ENCODE data around the gene PLEKHG5. TPM values are rescaled to one million over a fixed set of nuclear protein-coding genes. Genes with fewer than 3 reads are reported as not detected.

Gene PLEKHG5
- total and polyA plus RNA-seq, 9 donors = 7.6 to 14.5 (median 12.1) TPM

- peaks cover 77% of the 10 kb centered on the region for H3K27me3 ChIP-seq (ENCODE audit: control insufficient read depth, insufficient read depth, low read length)
- peaks cover 10% of the 10 kb centered on the region for H3K4me1 ChIP-seq (ENCODE audit: control insufficient read depth, insufficient read depth, low read length)
- no peak overlapping the region for H3K27ac ChIP-seq (ENCODE audit: low read length)
- H3K36me3 ChIP-seq (ENCODE audit: control insufficient read depth, insufficient read depth, low read length) = no peaks in the 10 kb centered on the region
- WGBS (ENCODE audit: insufficient coverage) = 85% methylated on average over 8 of the region's 9 CpGs
- no peak overlapping the region for H3K4me3 ChIP-seq (ENCODE audit: low read length)
- no peaks in the 10 kb centered on the region for H3K9me3 ChIP-seq (replicated peaks; ENCODE audit: control insufficient read depth, low read depth, low read length)
- DNase-seq = no peak
These were observed 65.0 kb downstream of the PLEKHG5 start for GRCh38 chr1:6426277-6426971.

- WGBS (ENCODE audit: insufficient coverage) = 58% methylated on average over 6 of the region's 6 CpGs
These were observed 65.8 kb downstream of the PLEKHG5 start for GRCh38 chr1:6425658-6426057.

GRCh38 chr1:6424619-6425593 lies 66.6 kb downstream of the PLEKHG5 start, which contains the start of gene ESPN:
Gene ESPN, plus strand, starts transcription at chr1:6424776. Its CDS starts 180 bp downstream, at chr1:6424956.
- DNase-seq = no peak
- no peak within 1 kb of the TSS for H3K4me3 ChIP-seq (ENCODE audit: low read length)
- peaks cover 79% of the 10 kb centered on the region for H3K27me3 ChIP-seq (ENCODE audit: control insufficient read depth, insufficient read depth, low read length)

More at GRCh38 chr1:6425658-6426057, 65.8 kb downstream of the PLEKHG5 start:
- peaks cover 14% of the 10 kb centered on the region for H3K4me1 ChIP-seq (ENCODE audit: control insufficient read depth, insufficient read depth, low read length)
- no peak overlapping the region for H3K27ac ChIP-seq (ENCODE audit: low read length)
- no peaks in the 10 kb centered on the region for H3K36me3 ChIP-seq (ENCODE audit: control insufficient read depth, insufficient read depth, low read length)
- H3K9me3 ChIP-seq (replicated peaks; ENCODE audit: control insufficient read depth, low read depth, low read length) = no peaks in the 10 kb centered on the region
- DNase-seq = no peak
- no peak overlapping the region for H3K4me3 ChIP-seq (ENCODE audit: low read length)
- H3K27me3 ChIP-seq (ENCODE audit: control insufficient read depth, insufficient read depth, low read length) = peaks cover 79% of the 10 kb centered on the region

GRCh38 chr1:6424000-6424565 lies 67.4 kb downstream of the PLEKHG5 start:
- WGBS (ENCODE audit: insufficient coverage) = 4% methylated on average over 34 of the region's 35 CpGs
- H3K36me3 ChIP-seq (ENCODE audit: control insufficient read depth, insufficient read depth, low read length) = no peaks in the 10 kb centered on the region

More at GRCh38 chr1:6424619-6425593, 66.6 kb downstream of the PLEKHG5 start, which contains the start of gene ESPN:
- Histone ChIP-seq H3K4me1 (ENCODE audit: control insufficient read depth, insufficient read depth, low read length) (peaks cover 22% of the 10 kb centered on the region), H3K9me3 (replicated peaks; ENCODE audit: control insufficient read depth, low read depth, low read length) (no peaks in the 10 kb centered on the region), H3K27ac (ENCODE audit: low read length) (no peak within 1 kb of the TSS), H3K36me3 (ENCODE audit: control insufficient read depth, insufficient read depth, low read length) (no peaks in the 10 kb centered on the region)
- 4% methylated on average over 98 of the region's 99 CpGs for WGBS (ENCODE audit: insufficient coverage)

GRCh38 chr1:6423321-6423999 lies 68.0 kb downstream of the PLEKHG5 start:
- no peak overlapping the region for H3K27ac ChIP-seq (ENCODE audit: low read length)
- no peaks in the 10 kb centered on the region for H3K36me3 ChIP-seq (ENCODE audit: control insufficient read depth, insufficient read depth, low read length)
- 7% methylated on average over 20 of the region's 24 CpGs for WGBS (ENCODE audit: insufficient coverage)
- H3K4me3 ChIP-seq (ENCODE audit: low read length) = no peak overlapping the region
- peaks cover 22% of the 10 kb centered on the region for H3K4me1 ChIP-seq (ENCODE audit: control insufficient read depth, insufficient read depth, low read length)
- H3K27me3 ChIP-seq (ENCODE audit: control insufficient read depth, insufficient read depth, low read length) = peaks cover 85% of the 10 kb centered on the region
- no peak for DNase-seq
- no peaks in the 10 kb centered on the region for H3K9me3 ChIP-seq (replicated peaks; ENCODE audit: control insufficient read depth, low read depth, low read length)

More at GRCh38 chr1:6424000-6424565, 67.4 kb downstream of the PLEKHG5 start:
- H3K4me3 ChIP-seq (ENCODE audit: low read length) = no peak overlapping the region
- DNase-seq = no peak
- peaks cover 81% of the 10 kb centered on the region for H3K27me3 ChIP-seq (ENCODE audit: control insufficient read depth, insufficient read depth, low read length)
- H3K4me1 ChIP-seq (ENCODE audit: control insufficient read depth, insufficient read depth, low read length) = peaks cover 22% of the 10 kb centered on the region
- H3K27ac ChIP-seq (ENCODE audit: low read length) = no peak overlapping the region
- no peaks in the 10 kb centered on the region for H3K9me3 ChIP-seq (replicated peaks; ENCODE audit: control insufficient read depth, low read depth, low read length)

- no peak overlapping the region for H3K27ac ChIP-seq (ENCODE audit: low read length)
- DNase-seq = no peak
- no peaks in the 10 kb centered on the region for H3K9me3 ChIP-seq (replicated peaks; ENCODE audit: control insufficient read depth, low read depth, low read length)
- peaks cover 22% of the 10 kb centered on the region for H3K4me1 ChIP-seq (ENCODE audit: control insufficient read depth, insufficient read depth, low read length)
- no peak overlapping the region for H3K4me3 ChIP-seq (ENCODE audit: low read length)
- 20% methylated on average over 1 of the region's 4 CpGs for WGBS (ENCODE audit: insufficient coverage)
- H3K36me3 ChIP-seq (ENCODE audit: control insufficient read depth, insufficient read depth, low read length) = no peaks in the 10 kb centered on the region
- peaks cover 92% of the 10 kb centered on the region for H3K27me3 ChIP-seq (ENCODE audit: control insufficient read depth, insufficient read depth, low read length)
These were observed 70.2 kb downstream of the PLEKHG5 start for GRCh38 chr1:6421266-6421665.

GRCh38 chr1:6420454-6421042 lies 70.9 kb downstream of the PLEKHG5 start:
- 5% methylated on average over 42 of the region's 44 CpGs for WGBS (ENCODE audit: insufficient coverage)
- Histone ChIP-seq H3K36me3 (ENCODE audit: control insufficient read depth, insufficient read depth, low read length) (no peaks in the 10 kb centered on the region), H3K9me3 (replicated peaks; ENCODE audit: control insufficient read depth, low read depth, low read length) (no peaks in the 10 kb centered on the region), H3K27ac (ENCODE audit: low read length) (no peak overlapping the region), H3K4me1 (ENCODE audit: control insufficient read depth, insufficient read depth, low read length) (peaks cover 22% of the 10 kb centered on the region), H3K27me3 (ENCODE audit: control insufficient read depth, insufficient read depth, low read length) (peaks cover 92% of the 10 kb centered on the region), H3K4me3 (ENCODE audit: low read length) (no peak overlapping the region)
- DNase-seq = no peak

- under 1% methylated on average over 61 of the region's 62 CpGs for WGBS (ENCODE audit: insufficient coverage)
- DNase-seq = no peak
- Histone ChIP-seq H3K4me1 (ENCODE audit: control insufficient read depth, insufficient read depth, low read length) (peaks cover 19% of the 10 kb centered on the region), H3K9me3 (replicated peaks; ENCODE audit: control insufficient read depth, low read depth, low read length) (no peaks in the 10 kb centered on the region), H3K4me3 (ENCODE audit: low read length) (no peak within 1 kb of the TSS), H3K27ac (ENCODE audit: low read length) (no peak within 1 kb of the TSS), H3K36me3 (ENCODE audit: control insufficient read depth, insufficient read depth, low read length) (no peaks in the 10 kb centered on the region), H3K27me3 (ENCODE audit: control insufficient read depth, insufficient read depth, low read length) (peaks cover 93% of the 10 kb centered on the region)
These were observed 71.5 kb downstream of the PLEKHG5 start, which contains the start of gene HES2 for GRCh38 chr1:6419804-6420453. Gene HES2, minus strand, starts transcription at chr1:6419919. Its CDS starts 99 bp downstream, at chr1:6419820.

GRCh38 chr1:6419397-6419803 lies 72.1 kb downstream of the PLEKHG5 start:
- no peak overlapping the region for H3K4me3 ChIP-seq (ENCODE audit: low read length)
- H3K27me3 ChIP-seq (ENCODE audit: control insufficient read depth, insufficient read depth, low read length) = peaks cover 97% of the 10 kb centered on the region
- DNase-seq = no peak
- WGBS (ENCODE audit: insufficient coverage) = 2% methylated on average over 42 of the region's 48 CpGs
- peaks cover 19% of the 10 kb centered on the region for H3K4me1 ChIP-seq (ENCODE audit: control insufficient read depth, insufficient read depth, low read length)
- H3K36me3 ChIP-seq (ENCODE audit: control insufficient read depth, insufficient read depth, low read length) = no peaks in the 10 kb centered on the region
- H3K9me3 ChIP-seq (replicated peaks; ENCODE audit: control insufficient read depth, low read depth, low read length) = no peaks in the 10 kb centered on the region
- H3K27ac ChIP-seq (ENCODE audit: low read length) = no peak overlapping the region
